Measurements from ENCODE around the gene ANKFN1. TPM values are rescaled to one million over a fixed set of nuclear protein-coding genes. Genes with fewer than 3 reads are reported as not detected.

The ANKFN1 gene
- total RNA-seq, 3 donors from 2014 or later = 4.1 to 12.8 (median 5.6) TPM

- Histone ChIP-seq H3K36me3 (no peaks in the 10 kb centered on the region), H3K27me3 (no peaks in the 10 kb centered on the region), H3K4me1 (peaks cover 0 to 5% of the 10 kb centered on the region in 2 donors), H3K4me3 (peak overlapping the region in 1 of 3 donors; percentile 19), H3K27ac (peak overlapping the region in 1 of 2 donors; percentile 48), H3K9me3 (no peaks in the 10 kb centered on the region)
- intact Hi-C loops (cut with DNase I; ENCODE audit: low total_unique reads) = no loop called here
- DNase-seq (ENCODE audit: low spot score in 2 of 2) = no peak
- TF ChIP-seq POLR2AphosphoS5 (IDR thresholded peaks at IDR 0.05) (no peak), POLR2A (IDR thresholded peaks at IDR 0.05) (no peak)
- TF ChIP-seq, protein P1, sequence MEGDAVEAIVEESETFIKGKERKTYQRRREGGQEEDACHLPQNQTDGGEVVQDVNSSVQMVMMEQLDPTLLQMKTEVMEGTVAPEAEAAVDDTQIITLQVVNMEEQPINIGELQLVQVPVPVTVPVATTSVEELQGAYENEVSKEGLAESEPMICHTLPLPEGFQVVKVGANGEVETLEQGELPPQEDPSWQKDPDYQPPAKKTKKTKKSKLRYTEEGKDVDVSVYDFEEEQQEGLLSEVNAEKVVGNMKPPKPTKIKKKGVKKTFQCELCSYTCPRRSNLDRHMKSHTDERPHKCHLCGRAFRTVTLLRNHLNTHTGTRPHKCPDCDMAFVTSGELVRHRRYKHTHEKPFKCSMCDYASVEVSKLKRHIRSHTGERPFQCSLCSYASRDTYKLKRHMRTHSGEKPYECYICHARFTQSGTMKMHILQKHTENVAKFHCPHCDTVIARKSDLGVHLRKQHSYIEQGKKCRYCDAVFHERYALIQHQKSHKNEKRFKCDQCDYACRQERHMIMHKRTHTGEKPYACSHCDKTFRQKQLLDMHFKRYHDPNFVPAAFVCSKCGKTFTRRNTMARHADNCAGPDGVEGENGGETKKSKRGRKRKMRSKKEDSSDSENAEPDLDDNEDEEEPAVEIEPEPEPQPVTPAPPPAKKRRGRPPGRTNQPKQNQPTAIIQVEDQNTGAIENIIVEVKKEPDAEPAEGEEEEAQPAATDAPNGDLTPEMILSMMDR (IDR thresholded peaks at IDR 0.05) = no peak
Observed at GRCh38 chr17:56173958-56174835, 20.9 kb downstream of the ANKFN1 start.

DNA sequence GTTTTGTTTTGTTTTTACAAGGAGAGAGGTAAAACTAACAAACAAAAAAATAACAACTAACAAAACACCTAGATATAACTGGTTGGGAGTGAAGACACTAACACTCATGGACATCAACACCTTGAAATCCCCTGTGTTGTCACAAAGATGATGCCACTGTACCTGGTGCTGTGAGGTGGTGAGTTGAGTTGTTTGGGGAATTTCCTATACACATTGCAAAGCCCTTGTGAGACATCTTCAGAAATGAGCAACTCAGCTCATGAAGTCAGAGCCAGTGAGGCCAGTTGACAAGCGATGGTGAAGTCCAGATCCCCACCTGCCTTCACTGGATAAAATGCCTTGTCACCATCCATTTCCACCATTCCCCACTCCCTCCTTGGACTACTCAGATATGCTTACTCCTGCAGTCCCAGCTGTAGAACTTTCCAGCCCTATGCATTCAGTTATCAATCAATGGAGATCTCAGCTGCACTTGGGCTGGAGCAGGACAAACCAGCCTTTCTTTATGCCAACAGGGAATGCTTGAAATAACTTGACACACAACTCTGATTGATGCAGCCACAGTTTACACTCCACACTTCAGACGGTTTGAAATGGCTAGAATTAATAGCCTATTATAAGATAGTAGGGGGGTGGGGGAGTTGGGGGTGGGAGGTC, 22.2 kb downstream of the ANKFN1 start:
- Histone ChIP-seq H3K27me3 (no peaks in the 10 kb centered on the region), H3K9me3 (no peaks in the 10 kb centered on the region), H3K27ac (peak overlapping the region in 1 of 2 donors; percentile 7), H3K36me3 (no peaks in the 10 kb centered on the region), H3K4me3 (no peak overlapping the region), H3K4me1 (peaks cover 0 to 5% of the 10 kb centered on the region in 2 donors)
- intact Hi-C loops (cut with DNase I; ENCODE audit: low total_unique reads) = no loop called here
- DNase-seq (ENCODE audit: low spot score in 2 of 2) = no peak
- TF ChIP-seq POLR2A (IDR thresholded peaks at IDR 0.05) (no peak), POLR2AphosphoS5 (IDR thresholded peaks at IDR 0.05) (no peak)
- TF ChIP-seq, protein P1 (IDR thresholded peaks at IDR 0.05) = no peak

DNA sequence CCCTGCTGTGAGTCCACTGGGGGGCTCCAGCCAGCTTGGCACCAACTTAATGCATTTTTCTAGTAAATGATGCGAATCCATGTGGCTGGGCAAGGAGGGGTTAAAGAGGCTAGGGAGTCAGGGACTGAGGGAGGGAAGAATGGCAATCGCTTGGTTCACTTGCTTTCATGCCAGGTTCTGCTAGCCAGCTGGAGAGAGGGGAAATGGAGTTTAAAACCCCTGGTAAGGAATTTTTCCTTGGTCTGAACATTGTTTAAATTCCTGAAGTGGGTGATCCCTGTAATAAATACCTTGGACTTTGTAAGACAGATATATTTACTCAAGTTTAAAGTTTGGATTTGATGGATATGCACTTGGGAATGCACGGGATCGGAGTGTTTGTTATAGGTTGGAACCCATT, 22.8 kb downstream of the ANKFN1 start:
- no peak overlapping the region for H3K27ac ChIP-seq
- no peak for TF ChIP-seq POLR2A (IDR thresholded peaks at IDR 0.05)
- no peak for TF ChIP-seq POLR2AphosphoS5 (IDR thresholded peaks at IDR 0.05)
- TF ChIP-seq, protein P1 (IDR thresholded peaks at IDR 0.05) = no peak
- peaks cover 0 to 5% of the 10 kb centered on the region in 2 donors for H3K4me1 ChIP-seq
- no peaks in the 10 kb centered on the region for H3K27me3 ChIP-seq
- no peak for DNase-seq (ENCODE audit: low spot score in 2 of 2)
- intact Hi-C loops (cut with DNase I; ENCODE audit: low total_unique reads) = no loop called here
- no peaks in the 10 kb centered on the region for H3K36me3 ChIP-seq
- H3K9me3 ChIP-seq = no peaks in the 10 kb centered on the region
- H3K4me3 ChIP-seq = no peak overlapping the region

GRCh38 chr17:56177361-56177760, 24.1 kb downstream of the ANKFN1 start:
- Histone ChIP-seq H3K4me1 (peaks cover 0 to 5% of the 10 kb centered on the region in 2 donors), H3K9me3 (no peaks in the 10 kb centered on the region), H3K27me3 (no peaks in the 10 kb centered on the region), H3K4me3 (no peak overlapping the region), H3K36me3 (no peaks in the 10 kb centered on the region), H3K27ac (no peak overlapping the region)
- intact Hi-C loops (cut with DNase I; ENCODE audit: low total_unique reads) = no loop called here
- DNase-seq (ENCODE audit: low spot score in 2 of 2) = no peak
- TF ChIP-seq POLR2A (IDR thresholded peaks at IDR 0.05) (no peak), POLR2AphosphoS5 (IDR thresholded peaks at IDR 0.05) (no peak)
- TF ChIP-seq, protein P1 (IDR thresholded peaks at IDR 0.05) = no peak

DNA sequence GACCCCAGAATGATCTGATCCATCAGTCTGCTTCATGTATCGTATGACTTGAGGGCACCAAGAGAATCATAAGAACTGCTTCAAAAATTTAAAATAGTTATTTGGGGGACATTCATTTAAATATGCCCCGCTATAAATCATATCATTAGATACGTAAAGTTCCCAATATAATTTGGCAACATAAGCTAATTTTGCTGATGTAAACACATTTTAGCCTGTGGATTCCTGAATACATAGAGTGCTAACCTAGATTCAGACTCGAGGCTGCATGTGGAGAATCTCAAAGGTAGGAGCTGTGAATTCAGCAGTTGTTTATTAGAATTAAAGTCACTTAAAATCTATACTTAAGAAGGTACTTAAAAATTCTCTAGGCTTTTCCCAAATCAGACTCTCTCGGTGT, 24.9 kb downstream of the ANKFN1 start:
- Histone ChIP-seq H3K4me3 (no peak overlapping the region), H3K4me1 (peaks cover 0 to under 1% of the 10 kb centered on the region in 2 donors), H3K36me3 (no peaks in the 10 kb centered on the region), H3K27me3 (no peaks in the 10 kb centered on the region), H3K9me3 (no peaks in the 10 kb centered on the region), H3K27ac (no peak overlapping the region)
- TF ChIP-seq POLR2A (IDR thresholded peaks at IDR 0.05) = no peak
- TF ChIP-seq, protein P1 (IDR thresholded peaks at IDR 0.05) = no peak
- TF ChIP-seq POLR2AphosphoS5 (IDR thresholded peaks at IDR 0.05) = no peak
- intact Hi-C loops (cut with DNase I; ENCODE audit: low total_unique reads) = no loop called here
- DNase-seq (ENCODE audit: low spot score in 2 of 2) = no peak

Data from breast epithelium (tissue), 4 donors.